Common myeloid progenitor, CD34-positive (primary cell): Measurements from ENCODE around the gene KLHL29.
A peak's percentile ranks its signal among the peaks of the same experiment; 100 is the strongest.

ENCODE experiments used
- CTCF ChIA-PET: fragments of 350-600 bp; sonication (Branson Sonifier 250); formaldehyde crosslinking; loops from one replicate; lab custom pipeline; 2021; ENCODE audit warnings: antibody characterized with exemption; lab: Charles Lee
- POLR2A ChIA-PET: fragments of 350-600 bp; sonication (Branson Sonifier 250); formaldehyde crosslinking; loops from one replicate; lab custom pipeline; 2021; ENCODE audit warnings: antibody characterized with exemption; lab: Charles Lee
- DNase-seq, 3 donors: peaks; one replicate each; pipeline versions ENCODE4 v3.0.0 to v3.0.0-alpha.2; 2013
- H3K27ac ChIP-seq, 2 experiments: 1 replicate in 1 of 2; 2 replicates in 1 of 2; pipeline ENCODE4 v1.7.0; 2013; ENCODE audit warnings: inconsistent platforms in 2 of 2, low read length in 2 of 2, mild to moderate bottlenecking in 2 of 2, low read depth in 1 of 2, moderate library complexity in 1 of 2; ENCODE audit not compliant: severe bottlenecking in 2 of 2, insufficient read depth in 1 of 2, poor library complexity in 1 of 2
- H3K27me3 ChIP-seq, 5 experiments: replicated peaks in 2 of 5; 1 replicate in 3 of 5; 2 replicates in 2 of 5; pipeline versions ENCODE4 v1.6.1 to v1.7.0; 2013; ENCODE audit warnings: low read length in 4 of 5, mild to moderate bottlenecking in 2 of 5, moderate library complexity in 2 of 5, inconsistent platforms in 1 of 5; ENCODE audit not compliant: insufficient read depth in 5 of 5, control insufficient read depth in 4 of 5
- H3K36me3 ChIP-seq, 4 experiments: 1 replicate in 2 of 4; 2 replicates in 2 of 4; pipeline versions ENCODE4 v1.6.1 to v1.7.0; 2013; ENCODE audit warnings: low read length in 3 of 4, control low read depth in 1 of 4, mild to moderate bottlenecking in 1 of 4; ENCODE audit not compliant: control insufficient read depth in 4 of 4, insufficient read depth in 4 of 4
- H3K4me1 ChIP-seq, 4 experiments: 1 replicate in 3 of 4; 2 replicates in 1 of 4; pipeline versions ENCODE4 v1.6.1 to v1.7.1; 2013; ENCODE audit warnings: low read length in 3 of 4, mild to moderate bottlenecking in 3 of 4, control low read depth in 1 of 4, inconsistent platforms in 1 of 4, moderate library complexity in 1 of 4; ENCODE audit not compliant: control insufficient read depth in 4 of 4, insufficient read depth in 4 of 4; ENCODE audit errors: control extremely low read depth in 1 of 4
- H3K4me3 ChIP-seq, 7 experiments: 1 replicate in 4 of 7; 2 replicates in 3 of 7; pipeline versions ENCODE4 v1.5.1 to v1.7.0; 2013; ENCODE audit warnings: mild to moderate bottlenecking in 7 of 7, low read length in 6 of 7, moderate library complexity in 6 of 7, inconsistent platforms in 2 of 7, low read depth in 2 of 7, control low read depth in 1 of 7; ENCODE audit not compliant: insufficient read depth in 4 of 7, control insufficient read depth in 1 of 7; ENCODE audit errors: extremely low read depth in 1 of 7
- H3K9me3 ChIP-seq, 5 experiments: 1 replicate in 4 of 5; 2 replicates in 1 of 5; pipeline versions ENCODE4 v1.6.1 to v1.7.1; 2013; ENCODE audit warnings: low read length in 4 of 5, mild to moderate bottlenecking in 2 of 5, inconsistent platforms in 1 of 5, low read depth in 1 of 5, moderate library complexity in 1 of 5; ENCODE audit not compliant: control insufficient read depth in 4 of 5, insufficient read depth in 2 of 5; ENCODE audit errors: control extremely low read depth in 1 of 5
- WGBS: methylation state at CpG from one replicate; pipeline ENCODE4 v1.1.5; 2013; ENCODE audit not compliant: insufficient coverage; 5-methylcytosine and 5-hydroxymethylcytosine counted together

The KLHL29 gene

GRCh38 chr2:23509596-23510292, 124.8 kb downstream of the KLHL29 start:
- 82% methylated on average over 6 of the region's 9 CpGs for WGBS
- Histone ChIP-seq H3K27me3 (peaks cover 0 to 79% (median 22%) of the 10 kb centered on the region in 5 experiments), H3K36me3 (no peaks in the 10 kb centered on the region), H3K4me1 (peaks cover 0 to 24% (median 8%) of the 10 kb centered on the region in 4 experiments), H3K4me3 (no peak overlapping the region), H3K27ac (no peak overlapping the region), H3K9me3 (no peaks in the 10 kb centered on the region)
- DNase-seq: no peak
- POLR2A ChIA-PET: no interaction called here
- CTCF ChIA-PET: interaction anchor here (0.7 to 0.9 kb wide), 2 partner anchors 11 to 30 kb away, joined by 3 read pairs; no protein-coding TSS in a partner anchor

- H3K27me3 ChIP-seq: peaks cover 0 to 80% (median 23%) of the 10 kb centered on the region in 5 experiments
- H3K4me1 ChIP-seq: peaks cover 0 to 24% (median 8%) of the 10 kb centered on the region in 4 experiments
- 96% methylated on average over 4 of the region's 5 CpGs for WGBS
- no peak overlapping the region for H3K27ac ChIP-seq
- POLR2A ChIA-PET: no interaction called here
- H3K9me3 ChIP-seq: no peaks in the 10 kb centered on the region
- no peaks in the 10 kb centered on the region for H3K36me3 ChIP-seq
- no peak overlapping the region for H3K4me3 ChIP-seq
- CTCF ChIA-PET: interaction anchor here (0.9 kb wide), 1 partner anchor 30 kb away, joined by 3 read pairs; no protein-coding TSS in a partner anchor
- DNase-seq: no peak
Observed at GRCh38 chr2:23510471-23510870, 125.5 kb downstream of the KLHL29 start.

- H3K4me3 ChIP-seq: no peak overlapping the region
- ChIA-PET CTCF (no interaction called here), POLR2A (interaction anchor here (0.6 kb wide), 1 partner anchor 39 kb away, joined by 4 read pairs; no protein-coding TSS in a partner anchor)
- no peaks in the 10 kb centered on the region for H3K36me3 ChIP-seq
- H3K27ac ChIP-seq: no peak overlapping the region
- H3K9me3 ChIP-seq: no peaks in the 10 kb centered on the region
- no peak for DNase-seq
- peaks cover 0 to 6% (median 0%) of the 10 kb centered on the region in 4 experiments for H3K4me1 ChIP-seq
- peaks cover 0 to 72% (median 20%) of the 10 kb centered on the region in 5 experiments for H3K27me3 ChIP-seq
- 92% methylated on average over 8 of the region's 8 CpGs for WGBS
Observed at GRCh38 chr2:23512778-23513177, 127.8 kb downstream of the KLHL29 start.

- POLR2A ChIA-PET: no interaction called here
- CTCF ChIA-PET: interaction anchor here (0.6 kb wide), 1 partner anchor 310 kb away, joined by 5 read pairs; no protein-coding TSS in a partner anchor
Observed at GRCh38 chr2:23513245-23513871, 128.4 kb downstream of the KLHL29 start.

GRCh38 chr2:23513872-23514793, 129.2 kb downstream of the KLHL29 start:
- 78% methylated on average over 10 of the region's 10 CpGs for WGBS
- POLR2A ChIA-PET: no interaction called here

More at GRCh38 chr2:23513245-23513871, 128.4 kb downstream of the KLHL29 start:
- Histone ChIP-seq H3K4me1 (peaks cover 0 to under 1% (median 0%) of the 10 kb centered on the region in 4 experiments), H3K4me3 (peak overlapping the region in 1 of 7 experiments; percentile 8), H3K27me3 (peaks cover 0 to 66% (median 22%) of the 10 kb centered on the region in 5 experiments), H3K9me3 (no peaks in the 10 kb centered on the region), H3K36me3 (no peaks in the 10 kb centered on the region), H3K27ac (no peak overlapping the region)
- no peak for DNase-seq
- 90% methylated on average over 9 of the region's 15 CpGs for WGBS

GRCh38 chr2:23516520-23517256, 131.7 kb downstream of the KLHL29 start:
- Histone ChIP-seq H3K9me3 (no peaks in the 10 kb centered on the region), H3K36me3 (no peaks in the 10 kb centered on the region), H3K4me1 (no peaks in the 10 kb centered on the region), H3K27ac (no peak overlapping the region), H3K4me3 (no peak overlapping the region), H3K27me3 (peaks cover 0 to 49% (median 18%) of the 10 kb centered on the region in 5 experiments)
- WGBS: 94% methylated on average over 18 of the region's 19 CpGs
- DNase-seq: no peak
- ChIA-PET CTCF (interaction anchor here (1.0 to 1.5 kb wide), 2 partner anchors 27 to 49 kb away, joined by 3 to 6 read pairs; no protein-coding TSS in a partner anchor), POLR2A (no interaction called here)

More at GRCh38 chr2:23513872-23514793, 129.2 kb downstream of the KLHL29 start:
- CTCF ChIA-PET: interaction anchor here (0.6 kb wide), 1 partner anchor 309 kb away, joined by 5 read pairs; no protein-coding TSS in a partner anchor
- no peak for DNase-seq
- no peaks in the 10 kb centered on the region for H3K9me3 ChIP-seq
- H3K4me1 ChIP-seq: no peaks in the 10 kb centered on the region
- no peak overlapping the region for H3K4me3 ChIP-seq
- no peaks in the 10 kb centered on the region for H3K36me3 ChIP-seq
- no peak overlapping the region for H3K27ac ChIP-seq
- H3K27me3 ChIP-seq: peaks cover 0 to 60% (median 19%) of the 10 kb centered on the region in 5 experiments
